Measurements from ENCODE around the gene CD8B. TPM values are rescaled to one million over a fixed set of nuclear protein-coding genes. Genes with fewer than 3 reads are reported as not detected.

Gene CD8B
- total and polyA plus RNA-seq, 2 of the 8 experiments (the other 6 are each of a cell fraction or from before 2014, with no cell fraction given): 0.35 to 0.63 TPM

DNA sequence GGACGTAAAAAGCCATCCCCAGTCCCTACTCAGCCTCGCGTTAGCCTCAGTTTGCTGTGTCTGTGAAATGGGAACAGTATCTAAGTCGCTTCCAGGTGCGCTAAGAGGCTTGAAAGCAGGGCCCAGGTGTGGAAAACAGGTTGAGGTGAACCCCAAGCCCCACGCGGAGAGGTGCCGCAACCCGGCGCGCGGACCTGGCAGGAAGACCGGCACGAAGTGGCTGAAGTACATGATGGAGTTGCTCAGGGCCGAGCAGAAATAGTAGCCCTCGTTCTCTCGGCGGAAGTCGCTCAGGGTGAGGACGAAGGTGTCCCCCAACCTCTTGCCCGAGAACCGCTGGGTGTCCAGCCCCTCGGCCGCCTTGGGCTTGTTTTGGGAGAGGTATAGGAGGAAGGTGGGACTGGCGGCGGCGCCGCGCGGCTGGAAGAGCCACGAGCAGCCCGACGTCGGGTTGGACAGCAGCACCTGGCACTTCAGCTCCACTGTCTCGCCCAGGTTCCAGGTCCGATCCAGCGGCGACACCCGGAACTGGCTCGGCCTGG is 71.5 kb downstream of the CD8B start (continued):
- no peak for TF ChIP-seq SIRT6 (IDR thresholded peaks at IDR 0.05; ENCODE audit: low read length)
- TF ChIP-seq GABPA (IDR thresholded peaks at IDR 0.05; ENCODE audit: borderline replicate concordance, insufficient read depth, low read length): no peak
- TF ChIP-seq, protein P1, sequence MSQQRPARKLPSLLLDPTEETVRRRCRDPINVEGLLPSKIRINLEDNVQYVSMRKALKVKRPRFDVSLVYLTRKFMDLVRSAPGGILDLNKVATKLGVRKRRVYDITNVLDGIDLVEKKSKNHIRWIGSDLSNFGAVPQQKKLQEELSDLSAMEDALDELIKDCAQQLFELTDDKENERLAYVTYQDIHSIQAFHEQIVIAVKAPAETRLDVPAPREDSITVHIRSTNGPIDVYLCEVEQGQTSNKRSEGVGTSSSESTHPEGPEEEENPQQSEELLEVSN (IDR thresholded peaks at IDR 0.05): peak; percentile 80
- TF ChIP-seq POLR2A (IDR thresholded peaks at IDR 0.05; ENCODE audit: control extremely low read depth in 1 of 2, low read depth in 2 of 2, low read length in 2 of 2): no peak
- no peak for TF ChIP-seq RAD21 (IDR thresholded peaks at IDR 0.05 in 1 of 2, conservative IDR thresholded peaks at IDR 0.05 in 1 of 2; ENCODE audit: low read depth in 2 of 2, low read length in 2 of 2)
- peak in 1 of 2 experiments; percentile 95; a peak in 1 of 4 replicates for TF ChIP-seq HDAC2 (IDR thresholded peaks at IDR 0.05; ENCODE audit: borderline replicate concordance in 1 of 2, low read depth in 2 of 2, low read length in 2 of 2)
- TF ChIP-seq, protein P2, sequence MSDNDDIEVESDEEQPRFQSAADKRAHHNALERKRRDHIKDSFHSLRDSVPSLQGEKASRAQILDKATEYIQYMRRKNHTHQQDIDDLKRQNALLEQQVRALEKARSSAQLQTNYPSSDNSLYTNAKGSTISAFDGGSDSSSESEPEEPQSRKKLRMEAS (IDR thresholded peaks at IDR 0.05): peak; percentile 86
- TF ChIP-seq RFX5 (IDR thresholded peaks at IDR 0.05; ENCODE audit: borderline replicate concordance, low read depth, low read length): no peak
- TF ChIP-seq EGR1 (IDR thresholded peaks at IDR 0.05; ENCODE audit: borderline replicate concordance, low read depth, low read length): no peak
- TF ChIP-seq KDM1A (IDR thresholded peaks at IDR 0.05; ENCODE audit: borderline replicate concordance, low read length): peak; percentile 93
- no peak for TF ChIP-seq TAF1 (IDR thresholded peaks at IDR 0.05; ENCODE audit: low read depth, low read length)
- no peak for TF ChIP-seq EP300 (IDR thresholded peaks at IDR 0.05; ENCODE audit: borderline replicate concordance in 1 of 2, low read depth in 2 of 2, low read length in 2 of 2)
- TF ChIP-seq SP4 (IDR thresholded peaks at IDR 0.05; ENCODE audit: low read length): no peak
- no peak for TF ChIP-seq SRF (IDR thresholded peaks at IDR 0.05; ENCODE audit: low read depth, low read length)
- no peak for TF ChIP-seq SP2 (IDR thresholded peaks at IDR 0.05; ENCODE audit: low read length)

Data from H1 (cell line).